ENCODE data around the gene ANXA9. TPM values are rescaled to one million over a fixed set of nuclear protein-coding genes. Genes with fewer than 3 reads are reported as not detected.
A peak's percentile ranks its signal among the peaks of the same experiment; 100 is the strongest.

Gene ANXA9
- total RNA-seq, 2 donors from 2014 or later, result 0.19 to 0.30 TPM

DNA sequence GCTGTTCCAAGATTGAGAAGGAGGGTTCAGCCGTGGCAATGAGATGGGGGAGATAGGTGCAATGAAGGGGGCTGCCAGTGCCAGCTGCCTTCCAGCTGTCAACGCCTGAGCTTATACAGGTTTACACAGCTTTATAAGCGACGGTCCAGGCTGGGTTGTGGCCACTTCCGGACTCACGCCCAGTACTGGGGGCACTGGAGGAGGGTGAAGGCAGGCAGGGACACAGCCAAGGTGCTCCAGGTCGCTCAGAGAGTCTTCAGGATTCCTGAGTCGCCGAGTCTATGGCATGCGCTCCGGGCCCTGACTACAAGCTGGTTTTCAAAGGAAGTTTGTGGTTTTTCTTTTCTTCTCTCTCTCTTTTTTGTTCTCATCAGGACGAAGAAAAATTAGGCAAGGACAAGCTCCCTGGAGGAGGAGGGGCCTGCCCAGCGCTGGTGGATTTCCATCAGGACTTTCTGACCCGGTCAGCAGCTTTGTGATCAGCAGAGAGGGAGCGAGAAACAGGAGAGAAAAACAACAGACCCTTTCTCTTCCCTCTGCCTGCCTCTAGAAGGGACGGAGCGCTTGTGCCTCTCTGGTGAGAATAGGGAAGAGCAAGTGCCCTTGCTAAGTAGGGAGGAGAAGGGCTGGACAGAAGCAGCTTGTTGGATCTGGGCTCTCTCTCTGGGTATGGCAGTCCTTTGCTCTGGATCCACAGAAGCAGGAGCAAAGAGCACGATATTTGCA lies 24.4 kb downstream of the ANXA9 start, which contains the start of gene MINDY1:
MINDY1 (minus strand) TSS at position 576 of the 726 bp plus-strand sequence. CDS start 4,285 bp downstream, outside the sequence.
- Mint-ChIP-seq H3K4me3 (peak within 1 kb of the TSS; percentile 93), H3K4me1 (peaks cover 28% of the 10 kb centered on the region)
- ATAC-seq (replicated peaks), result peak; percentile 49

GRCh38 chr1:151007853-151008243 lies 25.8 kb downstream of the ANXA9 start:
- H3K4me1 Mint-ChIP-seq, result peaks cover 20% of the 10 kb centered on the region
- H3K27me3 Mint-ChIP-seq, result no peaks in the 10 kb centered on the region
- ATAC-seq (replicated peaks), result no peak
- H3K36me3 Mint-ChIP-seq (ENCODE audit: low read depth), result peaks cover 15% of the 10 kb centered on the region
- H3K27ac Mint-ChIP-seq, result peak overlapping the region; percentile 98
- peak overlapping the region; percentile 93 for H3K4me3 Mint-ChIP-seq
- H3K9me3 Mint-ChIP-seq, result no peaks in the 10 kb centered on the region

More for the DNA sequence above, 24.4 kb downstream of the ANXA9 start, which contains the start of gene MINDY1:
- peaks cover 14% of the 10 kb centered on the region for H3K36me3 Mint-ChIP-seq (ENCODE audit: low read depth)
- H3K9me3 Mint-ChIP-seq, result no peaks in the 10 kb centered on the region
- H3K27ac Mint-ChIP-seq, result peak within 1 kb of the TSS; percentile 98
- no peaks in the 10 kb centered on the region for H3K27me3 Mint-ChIP-seq

DNA sequence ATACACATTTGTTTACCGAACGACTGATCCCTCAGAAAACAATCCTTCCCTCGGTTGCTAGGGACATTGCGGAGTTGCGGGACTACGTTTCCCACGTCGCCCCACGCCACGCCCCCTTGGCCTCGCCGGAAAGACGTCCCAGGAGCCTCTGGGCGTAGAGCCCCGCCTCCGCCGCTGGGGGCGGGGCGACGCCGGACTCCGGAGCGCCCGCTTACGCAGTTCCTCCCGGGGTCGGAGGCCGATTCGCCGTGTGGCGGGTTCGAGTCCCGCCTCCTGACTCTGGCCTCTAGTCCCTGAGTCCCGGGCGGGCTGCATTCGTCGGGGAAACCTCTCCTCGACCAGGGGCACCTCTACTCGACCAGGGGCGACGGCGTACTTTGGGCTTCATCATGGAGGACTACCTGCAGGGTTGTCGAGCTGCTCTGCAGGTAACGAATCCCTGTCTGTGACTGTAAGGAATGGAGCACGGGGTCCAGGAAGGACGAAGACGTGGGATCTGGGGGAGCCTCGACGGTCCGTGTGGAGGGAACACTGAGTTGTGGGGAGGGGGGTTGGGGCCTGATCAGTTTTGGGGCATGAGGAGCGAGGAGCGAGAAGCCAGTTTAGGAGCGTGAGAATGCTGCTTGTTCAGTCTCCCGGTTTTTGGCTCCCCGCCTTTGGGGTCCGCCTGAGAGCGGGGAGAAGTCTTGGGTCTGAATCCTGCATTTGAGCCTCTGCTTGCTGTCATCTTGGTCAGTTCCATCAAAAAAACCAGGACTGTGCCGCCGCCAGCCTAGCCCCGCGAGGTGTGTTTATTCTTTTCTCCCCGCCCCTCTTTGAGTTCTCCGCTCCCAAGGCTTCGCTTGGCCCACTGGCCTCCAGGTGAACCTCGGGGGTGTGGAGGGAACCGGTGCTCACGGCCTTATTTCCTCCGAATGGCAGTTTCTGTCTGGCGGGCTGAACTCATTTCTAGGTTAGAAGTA lies 26.4 kb downstream of the ANXA9 start, which contains the start of gene PRUNE1:
PRUNE1 (plus strand) TSS at position 206 of the 962 bp plus-strand sequence; CDS start at position 390, 184 bp downstream.
- peaks cover 17% of the 10 kb centered on the region for H3K36me3 Mint-ChIP-seq (ENCODE audit: low read depth)
- peak within 1 kb of the TSS; percentile 93 for H3K4me3 Mint-ChIP-seq
- H3K27me3 Mint-ChIP-seq, result no peaks in the 10 kb centered on the region
- no peaks in the 10 kb centered on the region for H3K9me3 Mint-ChIP-seq
- peaks cover 18% of the 10 kb centered on the region for H3K4me1 Mint-ChIP-seq
- peak; percentile 84 for ATAC-seq (replicated peaks)
- H3K27ac Mint-ChIP-seq, result peak within 1 kb of the TSS; percentile 98

DNA sequence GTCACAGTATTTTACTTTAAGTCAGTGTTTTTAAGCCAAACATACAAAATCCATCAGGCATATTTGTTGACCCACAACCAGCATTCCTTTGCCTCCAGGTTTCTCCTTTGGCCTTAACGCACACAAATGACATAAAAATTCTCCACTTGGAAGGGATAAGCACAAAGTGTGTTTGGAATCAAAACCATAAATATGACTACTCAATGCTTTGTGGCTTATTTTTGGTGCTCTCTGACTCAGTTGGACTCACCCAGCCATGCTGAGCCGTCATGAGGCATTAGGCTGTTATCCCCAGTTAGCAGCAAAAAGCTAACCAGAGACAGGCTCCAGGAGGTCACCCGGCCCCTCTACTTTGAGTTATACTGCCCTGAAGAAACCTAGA lies 27.1 kb downstream of the ANXA9 start:
- peaks cover 17% of the 10 kb centered on the region for H3K36me3 Mint-ChIP-seq (ENCODE audit: low read depth)
- peak; percentile 34 for ATAC-seq (replicated peaks)
- no peaks in the 10 kb centered on the region for H3K27me3 Mint-ChIP-seq
- H3K9me3 Mint-ChIP-seq, result no peaks in the 10 kb centered on the region
- H3K4me3 Mint-ChIP-seq, result peak overlapping the region; percentile 93
- H3K4me1 Mint-ChIP-seq, result peaks cover 18% of the 10 kb centered on the region
- H3K27ac Mint-ChIP-seq, result peak overlapping the region; percentile 98

DNA sequence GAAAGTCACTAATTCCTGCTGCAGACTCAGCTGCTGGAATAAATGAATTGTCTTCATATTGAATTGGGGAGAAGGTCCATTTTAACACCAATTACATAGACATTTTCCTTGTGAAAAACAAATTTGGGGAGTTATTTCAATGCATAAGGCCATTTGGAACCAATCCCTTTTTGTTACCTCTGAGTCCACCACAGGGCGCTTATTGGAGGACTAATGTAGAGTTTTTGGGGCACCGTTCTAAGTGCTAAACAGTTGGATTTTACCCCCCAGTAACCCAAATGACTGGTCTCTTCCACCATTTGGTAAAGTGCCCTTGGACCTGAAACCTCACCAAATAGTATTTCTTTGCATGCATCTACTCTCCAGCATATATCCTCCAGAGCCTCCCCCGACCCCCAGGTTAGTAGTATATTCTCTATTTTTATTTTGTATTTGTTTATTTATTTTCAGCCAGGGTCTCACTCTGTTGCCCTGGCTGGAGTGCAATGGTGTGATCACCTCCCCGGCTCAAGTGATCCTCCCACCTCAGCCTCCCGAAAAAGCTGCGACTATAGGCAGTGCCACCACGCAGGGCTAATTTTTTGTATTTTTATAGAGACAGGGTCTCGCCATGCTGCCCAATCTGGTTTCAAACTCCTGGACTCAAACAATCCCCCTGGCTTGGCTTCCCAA lies 27.7 kb downstream of the ANXA9 start:
- H3K9me3 Mint-ChIP-seq, result no peaks in the 10 kb centered on the region
- no peaks in the 10 kb centered on the region for H3K27me3 Mint-ChIP-seq
- peaks cover 18% of the 10 kb centered on the region for H3K4me1 Mint-ChIP-seq
- H3K36me3 Mint-ChIP-seq (ENCODE audit: low read depth), result peaks cover 17% of the 10 kb centered on the region
- ATAC-seq (replicated peaks), result no peak
- peak overlapping the region; percentile 93 for H3K4me3 Mint-ChIP-seq
- H3K27ac Mint-ChIP-seq, result peak overlapping the region; percentile 98

- no peak overlapping the region for H3K27ac Mint-ChIP-seq
- peaks cover 18% of the 10 kb centered on the region for H3K4me1 Mint-ChIP-seq
- H3K36me3 Mint-ChIP-seq (ENCODE audit: low read depth), result peaks cover 17% of the 10 kb centered on the region
- no peak for ATAC-seq (replicated peaks)
- H3K9me3 Mint-ChIP-seq, result no peaks in the 10 kb centered on the region
- no peaks in the 10 kb centered on the region for H3K27me3 Mint-ChIP-seq
- peak overlapping the region; percentile 93 for H3K4me3 Mint-ChIP-seq
Measured at GRCh38 chr1:151010346-151010726, 28.2 kb downstream of the ANXA9 start.

GRCh38 chr1:151011154-151011850 lies 29.2 kb downstream of the ANXA9 start:
- H3K27ac Mint-ChIP-seq, result no peak overlapping the region
- H3K4me1 Mint-ChIP-seq, result peaks cover 18% of the 10 kb centered on the region
- peak overlapping the region; percentile 27 for H3K4me3 Mint-ChIP-seq
- H3K36me3 Mint-ChIP-seq (ENCODE audit: low read depth), result peaks cover 17% of the 10 kb centered on the region
- no peak for ATAC-seq (replicated peaks)
- H3K27me3 Mint-ChIP-seq, result no peaks in the 10 kb centered on the region
- H3K9me3 Mint-ChIP-seq, result no peaks in the 10 kb centered on the region

DNA sequence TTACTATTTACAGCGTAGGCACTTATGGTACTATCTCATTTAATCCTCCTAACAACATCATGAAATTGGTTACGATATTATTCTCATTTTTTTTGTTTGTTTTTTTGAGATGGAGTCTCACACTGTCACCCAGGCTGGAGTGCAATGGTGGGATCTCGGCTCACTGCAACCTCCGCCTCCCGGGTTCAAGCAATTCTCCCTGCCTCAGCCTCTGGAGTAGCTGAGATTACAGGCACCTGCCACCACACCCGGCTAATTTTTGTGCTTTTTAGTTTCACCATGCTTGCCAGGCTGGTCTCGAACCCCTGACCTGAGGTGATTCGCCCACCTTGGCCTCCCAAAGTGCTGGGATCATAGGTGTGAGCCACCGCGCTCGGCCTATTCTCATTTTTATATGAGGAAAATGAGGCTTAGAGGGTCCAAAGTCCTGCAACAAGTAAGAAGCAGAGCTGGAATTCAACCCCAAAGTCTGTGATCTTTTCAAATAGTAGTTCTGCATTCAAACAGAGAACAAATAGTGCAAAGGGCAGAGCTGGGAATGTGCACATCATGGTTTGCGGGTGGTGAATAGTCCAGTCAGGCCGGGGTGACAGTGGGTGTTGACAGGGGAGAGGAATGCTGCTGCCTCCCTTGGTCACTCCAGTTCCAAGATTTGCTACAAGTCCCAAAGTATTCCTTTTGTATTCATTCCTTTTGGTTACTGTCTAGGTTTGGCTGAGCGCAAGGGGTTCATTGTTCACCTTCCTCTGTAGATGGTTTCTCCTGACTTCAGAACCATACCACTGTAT lies 30.8 kb downstream of the ANXA9 start:
- no peak overlapping the region for H3K27ac Mint-ChIP-seq
- H3K4me1 Mint-ChIP-seq, result peaks cover 10% of the 10 kb centered on the region
- H3K36me3 Mint-ChIP-seq (ENCODE audit: low read depth), result peaks cover 26% of the 10 kb centered on the region
- ATAC-seq (replicated peaks), result no peak
- no peak overlapping the region for H3K4me3 Mint-ChIP-seq
- H3K9me3 Mint-ChIP-seq, result no peaks in the 10 kb centered on the region
- no peaks in the 10 kb centered on the region for H3K27me3 Mint-ChIP-seq

GRCh38 chr1:151013518-151013917 lies 31.4 kb downstream of the ANXA9 start:
- Mint-ChIP-seq H3K36me3 (ENCODE audit: low read depth) (peaks cover 27% of the 10 kb centered on the region), H3K9me3 (no peaks in the 10 kb centered on the region), H3K27me3 (no peaks in the 10 kb centered on the region), H3K4me3 (no peak overlapping the region), H3K27ac (no peak overlapping the region), H3K4me1 (peaks cover 9% of the 10 kb centered on the region)
- ATAC-seq (replicated peaks), result no peak

DNA sequence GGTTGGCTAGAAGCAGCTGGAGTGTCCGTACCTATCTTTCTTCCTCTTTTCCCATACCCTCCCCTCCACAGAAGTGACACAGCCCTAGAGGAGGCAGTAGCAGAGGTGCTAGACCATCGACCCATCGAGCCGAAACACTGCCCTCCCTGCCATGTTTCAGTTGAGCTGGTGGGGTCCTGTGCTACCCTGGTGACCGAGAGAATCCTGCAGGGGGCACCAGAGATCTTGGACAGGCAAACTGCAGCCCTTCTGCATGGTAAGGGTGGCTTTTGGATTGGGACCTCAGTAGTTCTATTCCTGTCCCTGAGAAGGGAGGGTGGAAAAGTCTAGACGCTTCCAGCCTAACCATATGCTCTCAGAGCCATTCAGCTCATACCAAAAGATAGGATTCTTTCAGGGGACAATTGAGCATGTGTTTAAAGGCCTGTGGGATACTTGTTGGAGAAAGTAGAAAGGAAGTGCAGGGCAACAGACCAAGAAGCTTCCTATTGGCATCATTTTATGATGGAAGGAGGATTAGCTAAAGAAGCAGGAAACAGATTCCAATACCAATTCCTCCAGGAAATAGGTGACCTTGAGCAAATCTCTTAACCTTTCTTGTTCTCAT lies 42.6 kb downstream of the ANXA9 start:
- H3K27me3 Mint-ChIP-seq, result no peaks in the 10 kb centered on the region
- H3K36me3 Mint-ChIP-seq (ENCODE audit: low read depth), result peaks cover 65% of the 10 kb centered on the region
- peaks cover 4% of the 10 kb centered on the region for H3K4me1 Mint-ChIP-seq
- peak; percentile 98 for ATAC-seq (replicated peaks)
- no peak overlapping the region for H3K4me3 Mint-ChIP-seq
- H3K9me3 Mint-ChIP-seq, result no peaks in the 10 kb centered on the region
- no peak overlapping the region for H3K27ac Mint-ChIP-seq

GRCh38 chr1:151026460-151026859 lies 44.4 kb downstream of the ANXA9 start:
- H3K4me3 Mint-ChIP-seq, result no peak overlapping the region
- H3K27me3 Mint-ChIP-seq, result no peaks in the 10 kb centered on the region
- ATAC-seq (replicated peaks), result no peak
- peaks cover 81% of the 10 kb centered on the region for H3K36me3 Mint-ChIP-seq (ENCODE audit: low read depth)
- no peak overlapping the region for H3K27ac Mint-ChIP-seq
- H3K9me3 Mint-ChIP-seq, result no peaks in the 10 kb centered on the region
- peaks cover 4% of the 10 kb centered on the region for H3K4me1 Mint-ChIP-seq

DNA sequence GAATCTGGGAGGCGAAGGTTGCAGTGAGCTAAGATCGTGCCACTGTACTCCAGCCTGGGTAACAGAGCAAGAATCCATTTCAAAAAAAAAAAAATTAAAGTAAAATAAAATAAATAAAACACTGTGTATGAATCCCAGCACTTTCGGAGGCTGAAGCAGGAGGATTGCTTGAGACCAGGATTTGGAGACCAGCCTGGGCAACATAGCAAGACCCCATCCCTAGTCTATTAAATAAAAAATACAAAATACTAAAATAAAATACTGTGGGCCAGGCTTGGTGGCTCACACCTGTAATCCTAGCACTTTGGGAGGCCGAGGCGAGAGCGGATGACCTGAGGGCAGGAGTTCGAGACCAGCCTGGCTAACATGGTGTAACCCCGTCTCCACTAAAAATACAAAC lies 50.1 kb downstream of the ANXA9 start:
- peaks cover 68% of the 10 kb centered on the region for H3K36me3 Mint-ChIP-seq (ENCODE audit: low read depth)
- ATAC-seq (replicated peaks), result no peak
- H3K4me3 Mint-ChIP-seq, result no peak overlapping the region
- no peak overlapping the region for H3K27ac Mint-ChIP-seq
- H3K27me3 Mint-ChIP-seq, result no peaks in the 10 kb centered on the region
- H3K4me1 Mint-ChIP-seq, result peaks cover 1% of the 10 kb centered on the region
- H3K9me3 Mint-ChIP-seq, result no peaks in the 10 kb centered on the region

GRCh38 chr1:151035167-151035566 lies 53.1 kb downstream of the ANXA9 start:
- Mint-ChIP-seq H3K9me3 (no peaks in the 10 kb centered on the region), H3K4me3 (no peak overlapping the region), H3K27ac (peak overlapping the region; percentile 7), H3K27me3 (no peaks in the 10 kb centered on the region), H3K36me3 (ENCODE audit: low read depth) (peaks cover 39% of the 10 kb centered on the region), H3K4me1 (peaks cover 4% of the 10 kb centered on the region)
- no peak for ATAC-seq (replicated peaks)

Measured in activated T-helper 17 cell treated with anti-CD3 and anti-CD28 coated beads, Interleukin-2, amount 50 U/mL, for 72 hours (primary cell).